HG02973 (cell line): ENCODE results near the gene NEURL2.
"Not testable (repeated sequence)": the region's sequence is repeated elsewhere in the genome, so short reads cannot be mapped to it uniquely, and the experiment has no call there.

ENCODE experiments used
- ATAC-seq: cut with Tn5 transposase; IDR thresholded peaks from one replicate; pipeline ENCODE4 v1.9.1; 2021; ENCODE audit warnings: moderate library complexity; ENCODE audit not compliant: unreplicated experiment

Gene NEURL2

DNA sequence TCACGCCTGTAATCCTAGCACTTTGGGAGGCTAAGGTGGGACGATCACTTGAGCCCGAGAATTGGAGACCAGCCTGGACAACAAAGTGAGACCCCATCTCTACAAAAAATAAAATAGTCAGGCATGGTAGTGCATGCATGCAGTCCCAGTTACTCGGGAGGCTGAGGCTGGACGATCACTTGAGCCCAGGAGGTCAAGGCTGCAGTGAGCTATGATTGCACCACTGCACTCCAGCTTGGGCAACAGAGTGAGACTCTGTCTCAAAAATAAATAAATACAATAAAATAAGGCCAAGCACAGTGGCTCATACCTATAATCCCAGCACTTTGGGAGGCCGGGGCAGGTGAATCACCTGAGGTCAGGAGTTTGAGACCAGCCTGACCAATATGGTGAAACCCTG, 10.3 kb upstream of the NEURL2 start:
- not testable (repeated sequence) for ATAC-seq

DNA sequence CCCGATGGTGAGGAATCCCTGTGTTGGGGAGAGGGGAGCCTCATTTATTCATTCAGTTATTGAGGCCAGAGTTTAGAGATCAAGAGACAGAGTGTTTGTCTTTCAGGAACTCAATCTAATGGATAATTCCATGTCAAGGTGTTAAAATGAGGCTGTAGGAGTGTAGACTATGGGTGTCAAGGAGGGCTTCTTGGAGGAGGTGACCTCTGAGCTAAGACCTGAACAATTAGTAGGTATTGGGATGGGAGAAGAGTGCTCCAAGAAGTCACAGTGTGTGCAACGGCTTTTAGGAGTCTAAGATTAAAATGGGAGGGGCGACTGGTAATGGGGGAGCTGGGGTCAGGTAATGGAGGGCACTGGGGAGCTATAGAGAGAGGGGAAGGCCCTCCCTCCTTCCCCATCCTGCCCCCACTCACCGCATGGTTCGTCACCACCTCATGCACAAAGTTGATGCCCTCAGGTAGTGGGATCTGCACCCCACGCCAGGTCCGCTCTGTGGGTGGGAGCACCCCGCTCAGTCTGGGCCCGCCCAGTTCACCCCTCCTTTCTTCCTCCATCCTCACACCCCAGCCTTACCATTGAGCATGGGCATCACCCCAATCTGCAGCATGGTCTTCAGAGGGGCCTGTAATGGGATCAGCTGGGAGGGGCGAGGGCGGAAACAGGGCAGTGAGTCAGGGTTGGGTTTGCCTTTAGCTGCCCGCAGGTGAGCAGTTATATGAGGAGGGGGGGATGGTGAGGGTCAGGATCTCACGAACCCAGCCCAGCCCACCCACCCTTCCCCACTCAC, 8.2 kb upstream of the NEURL2 start:
- ATAC-seq: no peak

DNA sequence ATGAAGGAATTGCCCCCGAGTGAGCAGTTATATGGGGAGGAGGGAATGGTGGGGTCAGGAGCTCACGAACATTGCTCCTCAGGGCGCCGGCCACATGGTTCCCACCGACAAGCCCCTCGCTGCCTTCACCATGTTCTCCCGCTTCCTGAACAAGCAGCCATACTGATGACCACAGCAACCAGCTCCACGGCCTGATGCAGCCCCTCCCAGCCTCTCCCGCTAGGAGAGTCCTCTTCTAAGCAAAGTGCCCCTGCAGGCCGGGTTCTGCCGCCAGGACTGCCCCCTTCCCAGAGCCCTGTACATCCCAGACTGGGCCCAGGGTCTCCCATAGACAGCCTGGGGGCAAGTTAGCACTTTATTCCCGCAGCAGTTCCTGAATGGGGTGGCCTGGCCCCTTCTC, 7.3 kb upstream of the NEURL2 start:
- ATAC-seq: no peak

DNA sequence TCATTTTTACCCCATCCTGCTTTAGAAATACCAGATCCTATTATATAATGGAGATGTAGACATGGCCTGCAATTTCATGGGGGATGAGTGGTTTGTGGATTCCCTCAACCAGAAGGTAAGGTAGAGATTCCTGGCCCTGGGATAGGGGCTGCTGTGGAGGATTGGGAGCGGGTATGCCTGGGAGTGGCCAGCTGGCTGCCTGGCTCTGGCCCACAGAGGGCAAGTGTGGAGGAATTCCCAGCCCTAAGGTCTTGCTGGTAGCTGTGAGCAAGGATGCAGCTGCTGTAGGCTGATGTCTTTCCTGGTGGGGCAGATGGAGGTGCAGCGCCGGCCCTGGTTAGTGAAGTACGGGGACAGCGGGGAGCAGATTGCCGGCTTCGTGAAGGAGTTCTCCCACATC, 6.7 kb upstream of the NEURL2 start:
- ATAC-seq: no peak

DNA sequence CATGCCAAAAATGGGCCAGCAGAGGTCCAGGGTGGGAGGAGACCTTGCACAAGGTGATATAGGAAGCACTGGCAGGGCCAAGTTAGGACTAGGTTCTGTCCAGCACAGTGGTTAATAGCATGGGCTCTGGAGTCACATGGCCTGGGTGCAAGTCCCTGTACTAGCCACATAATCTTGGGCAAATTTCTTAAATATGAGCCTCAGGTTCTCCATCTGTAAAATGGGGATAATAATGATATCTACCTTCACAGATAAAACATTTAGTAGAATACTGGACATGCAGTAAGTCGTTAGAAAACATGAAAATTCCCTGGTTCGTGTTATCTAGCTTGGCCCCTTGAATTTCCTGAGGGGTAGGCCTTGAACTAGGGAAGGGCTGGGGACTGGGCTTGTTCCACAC, 6.3 kb upstream of the NEURL2 start:
- no peak for ATAC-seq

DNA sequence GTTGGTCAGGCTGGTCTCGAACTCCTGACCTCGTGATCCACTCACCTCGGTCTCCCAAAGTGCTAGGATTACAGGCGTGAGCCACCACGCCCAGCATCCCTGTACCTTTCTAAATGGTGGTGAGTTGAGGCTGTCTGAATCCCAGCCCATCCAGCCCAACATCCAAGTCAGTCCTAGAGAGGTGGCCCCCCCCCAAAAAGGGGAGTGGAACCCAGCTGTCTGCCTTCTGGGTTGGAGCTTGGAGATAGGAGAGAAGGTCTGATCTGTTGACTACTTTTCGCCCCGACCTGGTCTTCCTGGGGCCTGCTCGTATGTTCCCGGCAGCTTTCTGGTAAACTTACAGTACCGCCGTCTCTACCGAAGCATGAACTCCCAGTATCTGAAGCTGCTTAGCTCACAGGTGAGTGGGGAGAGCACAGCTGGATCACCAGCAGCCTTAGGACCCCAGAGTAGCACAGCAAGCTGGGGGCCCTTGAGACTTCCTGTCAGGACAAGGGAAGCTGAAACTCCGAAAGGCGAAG, 5.7 kb upstream of the NEURL2 start:
- ATAC-seq: no peak

DNA sequence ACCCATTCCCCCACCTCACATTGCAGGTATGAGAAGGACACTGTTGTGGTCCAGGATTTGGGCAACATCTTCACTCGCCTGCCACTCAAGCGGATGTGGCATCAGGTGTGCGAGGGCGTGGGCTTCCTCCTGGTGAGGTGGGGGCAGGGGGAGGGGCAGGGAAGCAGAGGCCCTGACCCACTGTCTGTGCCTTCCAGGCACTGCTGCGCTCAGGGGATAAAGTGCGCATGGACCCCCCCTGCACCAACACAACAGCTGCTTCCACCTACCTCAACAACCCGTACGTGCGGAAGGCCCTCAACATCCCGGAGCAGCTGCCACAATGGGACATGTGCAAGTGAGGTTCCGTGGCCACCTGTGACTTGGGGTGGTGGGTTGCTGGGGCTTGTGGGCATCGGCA, 3.8 kb upstream of the NEURL2 start:
- no peak for ATAC-seq

DNA sequence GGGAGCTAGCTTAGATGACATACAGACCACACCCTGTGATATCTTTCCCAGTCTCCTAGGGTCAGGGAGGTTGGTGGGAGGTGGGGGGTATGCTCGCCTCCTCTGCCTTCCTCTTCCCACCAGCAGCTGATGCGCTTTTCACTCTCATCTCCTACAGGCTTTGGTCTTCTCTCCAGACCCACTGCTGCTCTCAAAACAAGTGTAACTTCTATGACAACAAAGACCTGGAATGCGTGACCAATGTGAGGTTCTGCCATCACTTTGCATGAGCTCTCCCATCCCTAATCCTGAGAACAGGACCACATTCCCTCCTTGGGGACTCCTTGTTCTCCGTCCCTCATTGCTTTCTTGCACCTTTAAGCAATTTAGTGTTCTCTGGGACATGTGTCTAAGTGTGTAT, 2.8 kb upstream of the NEURL2 start:
- no peak for ATAC-seq

DNA sequence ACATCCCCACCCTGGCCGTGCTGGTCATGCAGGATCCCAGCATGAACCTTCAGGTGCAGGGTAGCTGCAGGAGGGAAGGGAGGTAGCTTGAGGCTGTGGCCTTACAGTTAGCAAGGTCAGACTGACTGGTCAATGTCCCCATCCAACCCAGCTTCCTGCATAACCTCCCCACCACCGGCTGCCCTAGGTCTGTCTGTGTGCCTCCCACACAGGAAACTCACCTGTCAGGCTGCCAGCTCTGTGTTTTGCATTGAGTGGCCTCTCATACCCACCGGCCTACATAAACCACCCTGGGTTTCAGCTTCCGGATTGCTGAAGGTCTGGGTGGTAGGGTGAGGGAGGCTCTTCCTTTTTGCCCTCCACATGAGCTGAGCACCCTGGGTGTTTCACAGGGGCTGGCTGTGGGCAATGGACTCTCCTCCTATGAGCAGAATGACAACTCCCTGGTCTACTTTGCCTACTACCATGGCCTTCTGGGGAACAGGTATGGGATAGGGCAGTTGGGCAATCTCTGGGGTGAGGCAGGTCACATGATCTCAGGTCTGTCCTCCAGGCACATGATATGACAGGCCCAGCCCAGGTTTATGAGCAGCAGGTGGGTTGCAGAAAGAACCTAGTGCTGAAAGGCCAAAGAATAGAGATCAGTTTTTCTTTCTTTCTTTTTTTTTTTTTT, 2.0 kb upstream of the NEURL2 start:
- ATAC-seq: no peak

DNA sequence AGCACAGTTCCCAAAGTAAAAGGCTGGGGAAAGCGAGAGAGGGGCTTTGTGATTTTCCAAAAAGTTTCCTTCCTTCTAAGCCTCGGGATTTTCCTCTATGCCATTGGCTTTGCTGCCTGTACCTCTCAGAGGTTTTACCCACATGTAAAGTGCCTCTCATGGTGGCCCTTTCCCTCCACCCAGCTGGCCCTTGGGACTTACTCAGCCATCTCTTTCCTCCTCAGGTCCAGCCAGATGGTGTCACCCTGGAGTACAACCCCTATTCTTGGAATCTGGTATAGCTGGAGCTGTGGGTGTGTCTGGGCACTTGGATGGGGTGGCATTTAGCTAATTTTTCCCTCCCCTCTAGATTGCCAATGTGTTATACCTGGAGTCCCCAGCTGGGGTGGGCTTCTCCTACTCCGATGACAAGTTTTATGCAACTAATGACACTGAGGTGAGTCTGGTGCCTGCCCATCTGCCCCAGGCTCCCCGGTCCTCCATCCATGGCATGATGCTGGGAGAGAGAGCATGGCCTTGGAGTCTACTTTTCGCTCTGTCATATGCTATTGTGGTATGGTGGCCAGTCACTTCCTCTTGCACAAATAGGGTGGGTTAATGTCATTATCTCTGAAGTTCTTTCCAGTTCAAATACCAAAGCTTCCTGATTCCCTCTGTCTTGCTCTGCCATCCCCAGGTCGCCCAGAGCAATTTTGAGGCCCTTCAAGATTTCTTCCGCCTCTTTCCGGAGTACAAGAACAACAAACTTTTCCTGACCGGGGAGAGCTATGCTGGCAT, 1.2 kb upstream of the NEURL2 start:
- ATAC-seq: no peak

DNA sequence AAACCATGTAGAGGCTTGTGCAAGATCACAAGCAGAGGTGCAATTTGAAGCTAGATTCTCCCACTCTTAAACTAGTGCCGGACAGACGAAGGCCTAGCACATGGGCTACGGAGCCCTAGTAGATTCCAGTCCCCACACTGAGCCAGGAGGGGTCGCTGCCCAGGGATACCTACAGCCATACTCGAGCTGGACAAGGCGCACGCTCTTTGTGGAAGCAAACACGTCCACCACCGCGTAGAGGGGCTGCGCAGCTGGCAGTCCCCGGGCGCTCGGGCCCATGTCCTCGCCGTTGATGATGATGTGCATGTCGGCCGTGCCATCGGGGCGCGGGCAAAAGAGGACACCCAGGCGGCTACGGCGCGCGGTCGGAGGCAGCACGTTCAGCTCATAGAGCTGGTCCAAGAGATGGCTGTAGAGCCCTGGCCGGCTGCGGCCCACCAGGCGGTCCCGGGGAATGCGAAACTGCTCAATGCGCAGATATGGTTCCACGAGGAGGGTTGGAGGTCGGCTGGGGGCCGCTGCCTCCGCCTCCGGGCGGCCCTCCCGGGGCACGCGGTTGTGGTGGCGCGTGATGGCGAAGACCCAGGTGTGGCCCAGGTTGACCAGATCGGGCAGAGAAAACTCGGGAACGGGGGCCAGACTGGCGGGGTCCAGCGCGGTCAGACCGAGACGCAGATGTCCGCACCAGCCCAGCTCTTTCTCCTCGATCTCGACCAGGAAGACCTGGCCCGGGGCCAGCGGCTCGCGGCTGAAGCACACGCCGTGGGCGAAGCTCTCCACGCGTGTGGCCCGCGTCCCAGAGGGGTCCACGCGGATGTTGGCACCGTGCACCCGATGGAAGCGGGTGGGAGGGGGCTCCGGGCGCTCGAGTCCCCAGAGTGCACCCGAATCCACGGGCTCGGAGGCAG, 677 bp downstream of the NEURL2 start:
- peak; percentile 25 for ATAC-seq

DNA sequence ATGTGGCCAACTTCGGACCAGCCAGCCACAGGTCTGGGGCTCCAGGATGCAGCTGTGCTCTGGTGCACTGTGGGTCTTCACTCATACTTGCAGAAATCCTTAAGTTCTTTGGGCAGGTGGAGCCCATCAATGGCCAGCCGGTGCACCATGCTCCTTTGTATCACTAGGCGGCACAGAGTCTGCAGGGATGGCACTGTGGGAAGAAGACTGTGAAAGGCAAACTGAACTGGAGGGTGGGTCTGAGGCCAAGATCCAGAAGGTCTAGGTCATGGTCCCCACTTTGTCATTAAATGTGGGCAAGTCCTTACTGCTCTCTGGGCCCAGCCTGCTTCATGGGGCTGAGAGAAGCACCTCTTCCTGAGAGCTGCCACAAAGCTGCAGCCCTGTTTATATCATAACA, 2.3 kb downstream of the NEURL2 start:
- no peak for ATAC-seq

DNA sequence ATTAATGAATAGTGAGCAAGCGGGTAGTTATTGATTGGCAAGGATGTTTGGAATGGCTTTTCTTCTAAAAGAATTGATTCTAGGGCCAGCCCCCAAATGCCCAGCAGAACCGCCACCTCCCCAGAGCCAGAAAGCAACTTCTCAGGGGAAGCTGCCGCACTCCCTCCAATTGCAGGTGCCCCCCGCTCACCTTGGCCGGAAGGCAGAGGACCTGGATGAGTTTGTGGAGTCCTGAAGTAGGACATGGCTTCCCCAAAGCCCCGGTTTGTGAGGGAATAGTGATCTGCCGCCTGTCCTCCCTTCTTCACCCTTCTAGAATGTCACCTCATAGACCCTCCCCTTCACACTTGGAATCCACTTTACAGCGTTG, 3.7 kb downstream of the NEURL2 start, which contains the start of gene SPATA25:
SPATA25 (minus strand) TSS at position 277 of the 370 bp plus-strand sequence; CDS start at position 245, 32 bp downstream.
- ATAC-seq: no peak

DNA sequence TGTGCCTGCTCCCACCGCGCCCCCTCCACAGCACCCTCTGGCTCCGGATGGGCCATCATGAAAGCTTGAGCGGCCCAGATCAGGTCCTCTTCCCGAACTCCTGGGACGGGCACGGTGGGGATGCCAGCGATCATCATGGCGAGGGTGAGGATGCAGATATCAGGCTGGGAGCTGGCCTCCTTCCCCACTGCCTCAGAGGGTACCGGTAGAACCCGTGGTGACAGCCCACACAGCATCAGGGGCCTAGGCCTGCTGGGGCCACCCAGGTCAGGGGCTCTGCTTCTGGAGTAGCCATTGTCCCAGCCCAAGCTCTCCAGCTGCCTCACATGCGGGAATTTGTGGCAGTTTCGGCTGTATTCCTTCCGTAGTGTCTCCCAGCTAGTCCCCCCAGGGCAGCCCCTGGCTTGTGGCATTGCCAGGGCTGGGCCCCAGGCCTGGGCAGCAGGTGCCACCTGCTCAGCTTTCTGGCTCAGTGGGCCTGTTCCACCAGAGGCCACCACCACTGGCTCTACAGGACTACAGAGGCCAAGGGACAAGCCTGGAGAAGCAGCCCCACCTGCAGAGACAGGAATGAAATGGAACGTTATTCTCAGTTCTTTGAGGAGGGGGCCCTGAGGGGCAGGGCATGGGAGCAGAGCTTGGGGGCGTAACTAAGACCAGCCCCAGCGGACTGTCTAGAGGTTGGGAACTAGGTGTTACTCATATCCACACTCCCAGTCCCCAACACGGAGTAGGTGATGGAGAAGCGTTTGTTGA, 4.2 kb downstream of the NEURL2 start:
- ATAC-seq: no peak

DNA sequence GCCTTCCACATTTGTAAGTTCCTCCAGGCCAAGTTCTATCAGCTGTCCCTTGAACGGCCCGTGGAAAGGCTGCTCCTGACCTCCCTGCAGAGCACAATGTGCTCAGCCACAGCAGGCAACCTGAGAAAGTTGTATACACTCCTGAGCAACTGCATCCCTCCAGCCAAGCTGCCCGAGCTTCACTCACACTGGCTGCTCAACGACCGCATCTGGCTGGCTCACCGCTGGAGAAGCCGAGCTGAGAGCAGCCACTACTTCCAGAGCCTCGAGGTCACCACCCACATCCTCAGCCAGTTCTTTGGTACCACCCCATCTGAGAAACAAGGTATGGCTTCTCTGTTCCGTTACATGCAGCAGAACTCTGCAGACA, 7.9 kb downstream of the NEURL2 start:
- no peak for ATAC-seq

DNA sequence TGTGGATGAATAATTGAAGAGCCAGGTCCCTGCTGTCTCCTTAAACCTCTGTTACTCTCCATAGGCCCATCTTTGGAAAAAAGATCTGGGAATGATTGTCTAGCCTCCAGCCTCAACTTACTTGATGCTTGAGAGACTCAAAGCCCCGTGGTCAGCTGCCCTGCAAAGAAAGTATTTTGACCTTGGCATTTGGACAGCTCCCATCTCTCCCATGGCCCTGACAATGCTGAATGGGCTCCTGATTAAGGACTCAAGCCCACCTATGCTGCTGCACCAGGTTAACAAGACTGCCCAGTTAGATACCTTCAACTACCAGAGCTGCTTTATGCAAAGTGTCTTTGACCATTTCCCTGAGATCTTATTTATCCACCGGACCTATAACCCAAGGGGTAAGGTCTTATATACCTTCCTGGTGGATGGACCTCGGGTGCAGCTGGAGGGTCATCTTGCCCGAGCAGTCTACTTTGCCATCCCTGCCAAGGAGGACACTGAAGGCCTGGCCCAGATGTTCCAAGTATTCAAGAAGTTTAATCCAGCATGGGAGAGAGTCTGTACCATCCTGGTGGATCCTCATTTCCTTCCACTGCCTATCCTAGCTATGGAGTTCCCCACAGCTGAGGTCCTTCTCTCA, 8.4 kb downstream of the NEURL2 start:
- no peak for ATAC-seq

DNA sequence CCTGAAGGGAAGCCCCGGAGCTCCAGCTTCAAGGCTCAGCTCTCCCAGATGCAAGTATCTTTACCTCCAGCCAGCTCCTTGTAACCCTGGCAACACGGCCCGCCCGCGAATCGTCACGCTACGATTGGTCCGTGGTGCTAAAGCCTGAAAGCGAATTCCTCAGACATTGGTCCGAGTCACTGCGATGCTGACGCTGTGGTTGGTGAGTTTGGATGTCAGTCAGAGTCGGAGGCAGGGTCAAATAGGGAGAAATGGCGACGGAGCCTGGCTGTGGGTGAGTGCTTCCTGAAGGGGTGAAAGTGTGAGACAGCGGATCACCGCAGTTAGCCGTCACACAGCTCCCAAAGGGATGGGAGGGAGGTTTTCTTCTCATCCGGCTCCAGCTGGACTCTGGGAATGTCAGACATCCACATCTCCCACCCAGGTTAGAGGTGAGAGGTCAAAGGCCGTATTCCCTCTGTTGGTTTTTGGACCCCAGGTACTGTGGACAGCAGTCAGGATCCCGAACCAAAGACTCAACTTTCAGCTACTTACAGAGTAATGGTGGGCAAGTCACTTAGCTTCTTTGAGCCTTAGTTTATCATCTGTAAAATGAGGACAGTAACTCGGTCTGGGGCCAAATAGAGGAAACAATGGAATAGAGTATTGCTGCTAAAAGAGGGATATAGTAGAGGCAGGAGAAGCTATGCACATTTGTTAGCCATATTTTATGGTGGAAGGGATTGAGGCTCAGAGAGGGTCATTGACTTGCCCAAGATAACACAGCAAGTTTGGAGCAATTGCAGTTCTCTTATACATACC, 9.8 kb downstream of the NEURL2 start, which contains the start of gene ZSWIM1:
ZSWIM1 (plus strand) TSS at position 240 of the 801 bp plus-strand sequence. CDS start 1,366 bp downstream, outside the sequence.
- peak; percentile 96 for ATAC-seq

DNA sequence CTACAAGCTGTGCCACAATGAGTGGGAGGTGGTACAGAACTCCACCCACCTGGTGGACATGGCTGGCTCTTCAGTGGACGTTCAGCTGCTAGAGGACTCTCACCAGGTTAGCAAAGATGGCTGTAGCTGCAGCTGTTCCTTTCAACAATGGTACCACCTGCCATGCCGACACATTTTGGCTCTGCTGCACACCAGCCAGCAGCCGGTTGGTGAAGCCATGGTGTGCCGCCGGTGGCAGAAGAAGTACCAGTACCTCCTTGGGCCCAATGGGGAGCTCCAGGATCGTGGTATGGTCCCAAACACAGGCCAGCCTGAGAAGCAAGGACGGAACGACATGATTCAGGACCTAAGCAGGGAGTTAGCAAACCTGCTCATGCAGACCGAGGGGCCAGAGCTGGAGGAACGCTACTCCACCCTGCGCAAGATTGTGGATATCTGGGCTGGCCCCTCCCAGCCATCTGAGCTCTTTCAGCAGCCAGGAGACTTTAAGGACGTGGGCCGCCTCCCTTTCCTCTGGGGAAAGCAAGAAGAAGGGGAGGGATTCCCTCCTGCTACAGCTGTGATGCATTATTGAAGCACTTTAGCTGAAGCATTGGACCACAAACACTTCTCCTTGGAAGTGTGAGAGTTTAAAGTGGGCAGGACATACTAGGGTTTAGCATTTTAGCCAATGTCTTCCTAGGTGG, 12.8 kb downstream of the NEURL2 start:
- ATAC-seq: no peak
